ENCODE data around the gene SERGEF.

The SERGEF gene

GRCh38 chr11:17745023-17745772, 267.6 kb downstream of the SERGEF start:
- H3K4me3 ChIP-seq (ENCODE audit: low read depth, low read length): no peak overlapping the region
- in situ Hi-C loops (cut with HindIII; ENCODE audit: low sequenced_read_pairs): no loop called here
- no peak for DNase-seq (ENCODE audit: low read depth)
- TF ChIP-seq CTCF (IDR thresholded peaks at IDR 0.05; ENCODE audit: low read depth, low read length, missing control alignments): no peak

GRCh38 chr11:17744151-17744940, 268.5 kb downstream of the SERGEF start:
- no peak for TF ChIP-seq CTCF (IDR thresholded peaks at IDR 0.05; ENCODE audit: low read depth, low read length, missing control alignments)
- H3K4me3 ChIP-seq (ENCODE audit: low read depth, low read length): no peak overlapping the region
- DNase-seq (ENCODE audit: low read depth): no peak
- in situ Hi-C loops (cut with HindIII; ENCODE audit: low sequenced_read_pairs): no loop called here

- in situ Hi-C loops (cut with HindIII; ENCODE audit: low sequenced_read_pairs): no loop called here
- TF ChIP-seq CTCF (IDR thresholded peaks at IDR 0.05; ENCODE audit: low read depth, low read length, missing control alignments): no peak
- H3K4me3 ChIP-seq (ENCODE audit: low read depth, low read length): no peak overlapping the region
- no peak for DNase-seq (ENCODE audit: low read depth)
Measured at GRCh38 chr11:17743808-17744119, 269.1 kb downstream of the SERGEF start.

- in situ Hi-C loops (cut with HindIII; ENCODE audit: low sequenced_read_pairs): no loop called here
- TF ChIP-seq CTCF (IDR thresholded peaks at IDR 0.05; ENCODE audit: low read depth, low read length, missing control alignments): no peak
- no peak overlapping the region for H3K4me3 ChIP-seq (ENCODE audit: low read depth, low read length)
- DNase-seq (ENCODE audit: low read depth): no peak
Measured at GRCh38 chr11:17743026-17743807, 269.6 kb downstream of the SERGEF start.

GRCh38 chr11:17742019-17742418, 270.8 kb downstream of the SERGEF start:
- no peak overlapping the region for H3K4me3 ChIP-seq (ENCODE audit: low read depth, low read length)
- TF ChIP-seq CTCF (IDR thresholded peaks at IDR 0.05; ENCODE audit: low read depth, low read length, missing control alignments): no peak
- in situ Hi-C loops (cut with HindIII; ENCODE audit: low sequenced_read_pairs): no loop called here
- DNase-seq (ENCODE audit: low read depth): no peak

GRCh38 chr11:17741487-17741886, 271.4 kb downstream of the SERGEF start:
- DNase-seq (ENCODE audit: low read depth): no peak
- in situ Hi-C loops (cut with HindIII; ENCODE audit: low sequenced_read_pairs): no loop called here
- H3K4me3 ChIP-seq (ENCODE audit: low read depth, low read length): no peak overlapping the region
- no peak for TF ChIP-seq CTCF (IDR thresholded peaks at IDR 0.05; ENCODE audit: low read depth, low read length, missing control alignments)
